ENCODE measurements around the gene ADAMTSL1.
A peak's percentile ranks its signal among the peaks of the same experiment; 100 is the strongest.
"Not testable (repeated sequence)": the region's sequence is repeated elsewhere in the genome, so short reads cannot be mapped to it uniquely, and the experiment has no call there.

ADAMTSL1 gene

GRCh38 chr9:18911714-18912342 lies 437.9 kb downstream of the ADAMTSL1 start:
- DNase-seq: no peak

- DNase-seq: peak; percentile 45
These were observed 446.5 kb downstream of the ADAMTSL1 start for GRCh38 chr9:18920141-18921084.

- DNase-seq: no peak
These were observed 447.6 kb downstream of the ADAMTSL1 start for GRCh38 chr9:18921366-18922075.

GRCh38 chr9:18922161-18922885 lies 448.4 kb downstream of the ADAMTSL1 start:
- DNase-seq: no peak

- DNase-seq: no peak
These were observed 449.2 kb downstream of the ADAMTSL1 start for GRCh38 chr9:18923167-18923566.

GRCh38 chr9:18923671-18924430 lies 449.9 kb downstream of the ADAMTSL1 start:
- no peak for DNase-seq

- no peak for DNase-seq
These were observed 451.9 kb downstream of the ADAMTSL1 start for GRCh38 chr9:18925880-18926279.

DNA sequence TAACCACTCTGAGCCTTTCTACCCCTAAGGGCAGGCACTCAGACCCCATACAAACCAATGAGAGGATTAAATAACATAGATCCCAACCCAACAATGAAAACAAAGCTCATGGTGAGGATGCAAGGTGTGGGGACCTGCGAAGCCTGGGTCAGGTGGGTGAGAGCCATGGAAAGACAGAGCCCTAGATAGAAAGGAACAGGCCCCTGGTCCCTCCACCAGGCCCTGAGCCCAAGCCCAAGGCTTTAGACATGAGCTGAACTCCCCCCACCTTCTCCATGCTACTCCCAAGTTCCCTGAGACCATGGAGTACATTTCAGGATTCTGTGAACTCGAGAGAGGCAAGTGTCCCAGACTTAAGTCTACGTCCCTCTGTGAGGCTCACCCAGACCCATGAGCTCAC lies 452.6 kb downstream of the ADAMTSL1 start:
- DNase-seq: no peak

GRCh38 chr9:18928711-18929110 lies 454.8 kb downstream of the ADAMTSL1 start:
- DNase-seq: no peak

- not testable (repeated sequence) for DNase-seq
These were observed 456.7 kb downstream of the ADAMTSL1 start for GRCh38 chr9:18930611-18931010.

- DNase-seq: no peak
These were observed 461.6 kb downstream of the ADAMTSL1 start for GRCh38 chr9:18935541-18935940.

DNA sequence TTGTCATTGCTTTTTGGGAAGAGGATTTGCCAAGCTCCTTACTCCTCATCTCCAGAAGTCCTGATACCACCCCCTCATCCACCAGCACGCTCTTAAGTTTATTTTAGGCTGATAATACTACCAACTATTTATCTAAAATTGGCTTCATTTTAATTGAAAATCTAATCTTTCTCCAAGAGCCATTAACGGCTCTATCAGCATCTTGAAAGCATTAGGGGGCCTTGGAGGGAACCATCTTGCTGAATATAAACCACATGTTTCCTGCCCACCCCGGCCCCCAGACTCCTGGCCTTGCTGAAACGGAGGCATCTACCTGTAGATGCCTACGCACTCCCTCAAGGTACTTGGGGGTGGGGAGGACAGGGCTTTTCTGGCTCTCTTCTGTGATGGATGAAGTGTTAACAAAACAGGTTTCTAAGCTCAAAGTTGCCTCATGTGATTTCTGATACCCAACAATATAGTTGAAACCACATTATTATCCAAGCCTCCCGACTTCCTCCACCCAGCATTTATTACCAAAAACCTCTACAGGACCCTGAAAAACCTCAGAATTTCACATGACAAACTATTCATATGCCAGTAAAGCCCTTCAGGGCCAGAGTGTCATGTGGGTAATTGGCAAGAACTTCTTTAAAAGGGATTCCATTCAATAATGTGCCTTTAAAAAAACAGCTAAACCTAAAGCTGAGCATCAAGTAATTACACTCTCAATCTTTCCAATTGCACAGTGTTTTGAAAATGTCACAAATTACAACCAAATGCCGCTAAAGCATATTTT lies 462.3 kb downstream of the ADAMTSL1 start:
- no peak for DNase-seq

DNA sequence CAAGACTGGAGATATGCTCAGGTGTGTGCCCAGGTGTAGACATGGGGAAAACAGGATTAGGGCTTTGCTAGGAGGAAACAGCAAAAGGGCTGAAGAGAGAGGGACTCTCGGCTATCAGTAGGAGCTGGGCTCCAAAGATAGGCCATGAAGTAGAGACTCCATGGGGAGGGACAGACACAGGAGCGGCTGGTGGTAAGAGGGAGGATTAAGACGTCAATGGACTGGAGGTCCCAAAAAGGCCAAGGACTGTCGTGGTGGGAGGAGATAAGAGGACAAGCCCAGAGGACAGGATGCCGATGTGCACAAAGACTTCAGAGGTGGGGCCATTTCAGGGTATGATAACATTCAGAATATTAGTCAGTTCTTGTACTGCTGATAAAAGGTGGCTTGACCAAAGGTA lies 466.0 kb downstream of the ADAMTSL1 start:
- no peak for DNase-seq

DNA sequence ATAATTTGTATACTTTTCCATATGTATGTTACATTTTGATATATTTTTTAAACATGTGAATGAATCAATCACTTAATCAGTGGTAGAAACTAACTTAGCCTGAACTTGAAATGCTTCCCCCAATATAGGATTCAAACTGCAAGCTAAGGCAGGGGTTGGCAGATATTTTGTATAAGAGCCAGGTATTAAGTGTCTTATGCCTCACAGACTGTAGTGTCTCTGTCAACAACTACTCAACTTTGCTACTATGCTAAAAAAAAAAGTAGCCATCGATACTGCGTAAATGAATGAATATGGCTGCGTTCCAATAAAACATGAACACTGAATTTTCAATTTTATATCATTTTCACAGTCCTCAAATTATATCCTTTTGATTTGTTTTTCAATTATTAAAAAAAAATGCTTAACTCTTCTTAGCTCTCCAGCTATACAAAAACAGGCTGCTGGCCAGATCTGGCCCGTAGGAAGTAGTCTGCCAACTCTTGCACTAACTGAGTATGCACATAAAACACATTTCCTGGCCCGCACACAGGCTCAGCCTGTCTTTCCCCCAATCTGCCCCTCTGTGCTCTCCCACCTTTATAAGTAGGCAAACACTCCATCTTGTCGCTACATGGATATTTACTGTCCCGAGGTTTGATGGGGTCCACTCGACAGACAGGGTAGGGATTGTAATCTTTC lies 467.2 kb downstream of the ADAMTSL1 start:
- DNase-seq: no peak

- no peak for DNase-seq
These were observed 468.8 kb downstream of the ADAMTSL1 start for GRCh38 chr9:18942801-18943200.

- DNase-seq: no peak
These were observed 474.0 kb downstream of the ADAMTSL1 start for GRCh38 chr9:18947892-18948339.

DNA sequence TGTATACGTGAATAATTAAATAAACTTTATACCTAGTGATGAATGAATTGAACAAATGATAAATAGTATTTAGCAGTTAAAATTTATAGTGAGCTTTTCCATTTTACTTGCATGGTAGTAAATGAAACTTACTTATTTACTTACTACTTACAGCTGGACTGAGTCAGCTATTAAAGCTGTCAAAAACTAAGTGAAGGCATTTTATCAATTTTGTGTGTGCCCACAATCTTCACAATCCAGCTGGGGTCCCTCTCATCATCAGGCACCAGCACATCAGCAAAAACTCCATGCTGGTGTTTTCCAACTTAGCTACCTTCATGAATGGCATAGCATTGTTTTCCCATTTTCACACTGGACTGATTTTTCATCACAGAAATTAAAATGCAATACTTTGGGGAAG lies 478.0 kb downstream of the ADAMTSL1 start:
- no peak for DNase-seq

- DNase-seq: no peak
These were observed 481.7 kb downstream of the ADAMTSL1 start for GRCh38 chr9:18955626-18956025.
